DMS 273 treated with DMSO at 0.1 percent for 48 hours (cell line): ENCODE results near the gene MT1F.
"Not testable (repeated sequence)": the region's sequence is repeated elsewhere in the genome, so short reads cannot be mapped to it uniquely, and the experiment has no call there.

ENCODE experiments used
- DNase-seq: peaks from one replicate; lab custom pipeline; 2025; lab: John Stamatoyannopoulos, UW

Gene MT1F

DNA sequence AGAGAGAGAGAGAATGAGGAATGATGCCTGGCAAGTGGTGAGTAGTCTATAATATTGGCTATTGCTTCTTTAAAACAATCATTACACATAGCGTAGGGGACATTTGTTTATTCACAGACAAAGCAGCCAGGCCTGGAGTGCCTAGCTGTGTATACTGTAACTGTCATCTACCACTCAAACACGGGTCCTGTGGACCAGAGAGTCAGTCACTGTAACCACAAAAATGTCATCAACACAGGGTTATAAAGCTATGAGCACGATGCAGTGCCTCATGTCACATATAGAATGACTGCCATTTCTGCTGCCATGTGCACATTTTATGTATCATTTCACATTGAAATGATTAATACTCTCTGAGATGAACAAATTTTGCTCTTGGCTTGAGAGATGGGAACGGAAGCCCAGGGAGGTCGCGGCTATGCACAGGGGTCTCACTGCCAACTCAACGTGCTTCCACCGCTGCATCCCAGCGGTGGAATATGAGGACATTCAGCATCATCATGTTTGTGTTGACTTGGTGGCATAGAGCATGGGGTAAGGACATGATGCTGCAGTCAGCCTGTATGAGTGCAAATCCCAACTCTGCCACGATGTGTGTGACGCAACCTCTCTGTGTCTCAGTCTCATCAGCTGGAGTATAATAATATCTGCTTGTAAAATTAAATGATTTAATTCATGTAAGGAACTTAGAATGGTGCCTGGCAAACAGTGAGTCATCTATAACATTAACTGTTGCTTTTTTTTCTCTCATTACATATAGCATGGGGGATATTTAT is 15.2 kb downstream of the MT1F start:
- DNase-seq = no peak

GRCh38 chr16:56673921-56674320 is 16.2 kb downstream of the MT1F start:
- DNase-seq = no peak

DNA sequence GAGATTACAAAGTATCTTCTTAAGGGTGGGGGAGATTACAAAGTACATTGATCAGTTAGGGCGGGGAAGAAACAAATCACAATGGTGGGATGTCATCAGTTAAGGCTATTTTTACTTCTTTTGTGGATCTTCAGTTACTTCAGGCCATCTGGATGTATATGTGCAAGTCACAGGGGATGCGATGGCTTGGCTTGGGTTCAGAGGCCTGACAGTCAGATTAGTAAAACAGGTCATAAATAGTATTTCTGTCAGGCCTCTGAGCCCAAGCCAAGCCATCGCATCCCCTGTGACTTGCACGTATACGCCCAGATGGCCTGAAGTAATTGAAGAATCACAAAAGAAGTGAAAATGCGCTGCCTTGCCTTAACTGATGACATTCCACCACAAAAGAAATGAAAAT is 16.8 kb downstream of the MT1F start:
- DNase-seq = not testable (repeated sequence)

- DNase-seq = no peak
Observed at GRCh38 chr16:56675685-56676210, 18.0 kb downstream of the MT1F start.

DNA sequence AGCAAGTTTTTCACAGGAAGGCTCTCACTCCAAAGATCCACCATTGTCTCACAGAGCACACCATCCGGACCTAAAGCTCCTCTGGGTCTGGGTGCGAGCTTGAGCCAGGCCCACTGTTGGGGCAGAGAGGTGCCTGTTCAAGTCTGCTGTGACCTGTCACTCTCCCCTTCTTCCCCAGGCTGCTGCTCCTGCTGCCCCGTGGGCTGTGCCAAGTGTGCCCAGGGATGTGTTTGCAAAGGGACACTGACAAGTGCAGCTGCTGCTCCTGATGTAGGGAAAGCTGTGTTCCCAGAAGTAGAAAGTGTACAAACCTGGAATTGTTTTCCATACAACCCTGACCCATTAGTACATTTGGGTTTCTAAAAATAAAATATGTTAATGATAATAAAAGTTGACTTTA is 19.7 kb downstream of the MT1F start:
- DNase-seq = no peak

- no peak for DNase-seq
Observed at GRCh38 chr16:56679078-56679730, 21.4 kb downstream of the MT1F start.

DNA sequence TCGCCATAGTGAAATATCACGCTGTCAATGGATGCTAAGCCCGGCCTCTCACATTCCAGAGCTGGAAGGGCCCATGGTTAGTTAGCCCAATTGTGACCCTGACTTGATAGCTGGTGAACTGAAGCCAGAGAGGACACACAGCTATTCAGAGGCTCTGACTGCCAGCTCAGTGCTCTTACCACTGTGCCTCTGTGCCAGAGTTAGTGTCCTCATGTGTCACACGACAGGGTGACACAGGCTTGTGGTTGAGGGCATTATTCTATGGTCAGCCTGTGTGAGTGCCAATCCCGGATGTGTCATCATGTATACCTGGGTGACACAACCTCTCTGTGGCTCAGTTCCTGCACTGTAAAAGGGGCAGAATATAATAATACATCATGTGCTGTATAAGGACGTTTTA is 22.1 kb downstream of the MT1F start:
- no peak for DNase-seq

GRCh38 chr16:56681939-56682702 is 24.4 kb downstream of the MT1F start, which contains the start of gene MT1X:
Gene MT1X, plus strand, starts transcription at chr16:56682470. Its CDS starts 71 bp downstream, at chr16:56682541.
- peak; percentile 80 for DNase-seq

GRCh38 chr16:56682703-56683397 is 25.1 kb downstream of the MT1F start:
- DNase-seq = no peak

GRCh38 chr16:56683424-56684172 is 25.8 kb downstream of the MT1F start:
- no peak for DNase-seq

DNA sequence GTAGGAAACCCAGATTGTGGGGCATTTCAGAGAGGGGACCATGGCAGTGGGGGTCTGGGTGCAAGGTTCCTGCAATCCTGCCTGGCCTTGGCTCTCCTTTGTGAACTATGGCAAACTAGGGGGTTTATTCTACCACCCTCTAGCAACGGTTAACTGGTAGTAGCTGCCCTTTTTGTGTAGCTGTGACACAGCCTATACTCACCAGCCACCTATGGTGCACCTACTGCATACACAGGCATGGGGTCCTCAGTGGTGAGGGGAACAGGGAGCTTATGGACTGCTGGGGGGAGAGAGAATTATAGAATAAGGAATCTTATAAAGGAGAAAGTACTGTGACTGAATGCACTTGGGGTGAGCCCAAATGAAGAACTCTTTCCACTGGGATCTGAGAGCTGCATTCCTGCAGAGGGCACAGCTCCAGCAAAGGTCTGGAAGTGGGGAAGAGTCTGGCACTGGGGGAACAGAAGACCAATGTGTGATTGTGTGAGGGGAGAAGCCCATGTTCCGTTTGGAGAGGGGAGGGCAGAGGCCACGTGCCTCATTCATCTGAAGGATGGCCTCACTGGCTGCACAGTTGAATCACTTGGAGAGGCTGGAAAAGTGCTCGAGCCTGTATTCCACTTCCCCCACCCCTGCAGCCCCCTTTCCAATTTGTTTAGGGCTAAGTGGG is 26.6 kb downstream of the MT1F start:
- no peak for DNase-seq

GRCh38 chr16:56684926-56685590 is 27.3 kb downstream of the MT1F start:
- DNase-seq = no peak

GRCh38 chr16:56686758-56687157 is 29.0 kb downstream of the MT1F start:
- DNase-seq = no peak

- peak; percentile 19 for DNase-seq
Observed at GRCh38 chr16:56688762-56689161, 31.0 kb downstream of the MT1F start.

DNA sequence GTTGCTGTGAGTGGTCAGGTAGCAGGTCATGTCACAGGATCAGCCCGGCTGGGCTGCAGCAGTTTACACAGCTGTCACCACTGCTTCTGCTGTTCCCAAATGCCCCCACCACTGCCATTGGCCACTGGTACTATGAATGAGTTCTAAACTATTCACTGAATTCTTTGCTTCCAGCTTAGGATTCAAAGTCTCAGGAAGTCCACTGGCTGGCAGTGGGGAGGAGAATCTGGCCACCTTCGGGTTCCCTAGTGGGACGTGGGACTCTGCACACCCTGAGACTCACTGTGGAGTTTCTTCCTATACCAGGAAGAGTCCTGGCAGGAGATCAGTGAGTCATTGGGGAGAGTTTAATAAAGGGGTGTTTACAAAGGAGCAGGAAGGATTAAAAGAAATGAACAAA is 31.4 kb downstream of the MT1F start:
- no peak for DNase-seq

DNA sequence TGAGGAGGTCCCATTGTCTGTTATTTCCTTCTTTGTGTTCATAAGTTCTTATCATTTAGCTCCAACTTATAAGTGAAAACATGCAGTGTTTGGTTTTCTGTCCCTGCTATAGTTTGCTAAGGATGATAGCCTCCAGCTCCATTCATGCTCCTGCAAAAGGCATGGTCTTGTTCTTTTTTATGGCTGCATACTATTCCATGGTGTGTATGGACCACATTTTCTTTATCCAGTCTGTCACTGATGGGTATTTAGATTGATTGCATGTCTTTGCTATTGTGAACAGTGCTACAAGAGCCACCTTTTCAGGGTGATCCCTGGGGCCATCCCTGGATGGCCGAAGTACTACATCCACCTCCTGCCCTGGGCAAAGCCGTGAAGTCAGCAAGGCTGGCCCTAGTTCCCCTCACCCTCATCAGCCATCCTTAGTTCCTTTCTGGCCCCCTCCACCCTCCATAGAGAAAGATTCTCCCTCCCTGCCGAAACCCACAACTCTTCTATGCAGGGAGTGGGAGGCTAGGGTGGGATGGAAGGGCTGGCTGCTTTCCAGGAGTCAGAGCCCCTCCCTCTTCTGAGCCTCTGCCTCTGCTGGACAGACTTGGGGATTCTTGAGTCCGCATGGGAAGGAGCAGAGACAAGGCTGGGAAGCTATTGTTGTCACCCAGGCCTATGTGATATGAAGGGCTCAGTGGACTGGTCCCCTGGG is 32.8 kb downstream of the MT1F start:
- DNase-seq = no peak

DNA sequence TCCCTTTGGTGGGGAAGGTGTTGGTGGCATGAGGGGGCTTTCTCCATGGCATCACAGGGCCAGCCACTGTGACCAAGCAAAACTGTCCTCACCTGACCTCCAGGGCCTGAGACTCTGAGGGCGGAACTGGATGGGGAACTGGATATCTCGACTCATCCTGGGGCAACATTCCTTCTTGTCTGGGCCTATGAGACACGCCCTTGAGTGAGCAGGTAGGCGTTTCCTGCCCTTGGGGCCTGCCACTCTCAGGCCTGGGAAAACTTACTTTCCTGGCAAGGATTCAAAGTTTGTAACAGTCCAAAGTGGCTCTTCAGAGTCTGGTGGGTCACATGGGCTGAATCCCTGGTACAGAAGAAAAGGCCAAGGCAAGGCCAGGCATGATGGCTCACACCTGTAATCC is 34.1 kb downstream of the MT1F start:
- no peak for DNase-seq

GRCh38 chr16:56695246-56695645 is 37.5 kb downstream of the MT1F start:
- DNase-seq = no peak

- no peak for DNase-seq
Observed at GRCh38 chr16:56697456-56698155, 39.8 kb downstream of the MT1F start.
